ENCODE data around the gene BLOC1S1.

BLOC1S1 gene

DNA sequence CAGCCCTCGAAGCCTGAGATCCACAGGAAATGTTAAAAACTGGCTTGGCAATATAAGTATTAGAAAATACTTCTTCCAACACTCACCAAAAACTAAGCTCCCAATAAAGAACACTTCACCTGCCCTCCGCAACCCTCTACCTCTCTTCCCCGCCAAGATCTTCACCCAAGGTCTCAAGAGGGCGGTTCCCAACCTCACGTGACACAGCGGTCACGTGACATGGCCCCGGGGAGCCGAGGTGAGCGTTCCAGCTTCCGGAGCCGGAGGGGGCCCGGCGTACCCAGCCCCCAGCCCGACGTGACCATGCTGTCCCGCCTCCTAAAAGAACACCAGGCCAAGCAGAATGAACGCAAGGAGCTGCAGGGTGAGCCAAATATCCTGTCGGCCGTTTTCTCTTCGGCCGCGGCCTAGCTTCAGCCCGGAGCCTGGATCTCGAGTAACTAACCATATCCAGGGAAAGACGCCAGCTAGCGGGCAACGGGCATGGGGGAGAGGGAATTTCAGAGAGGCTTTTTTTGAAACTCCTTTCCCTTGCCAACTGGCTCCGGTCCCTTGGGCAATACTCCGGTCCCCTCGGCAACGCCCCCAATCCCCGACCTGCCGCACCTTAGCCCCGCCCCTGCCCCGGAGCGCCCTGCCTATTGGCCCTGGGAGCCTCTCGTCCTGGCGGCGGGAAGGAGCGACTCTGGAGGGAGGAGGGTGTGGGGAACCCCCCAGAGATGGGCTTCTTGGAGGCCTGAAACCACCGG is at the start of gene BLOC1S1:
BLOC1S1 (plus strand) TSS at position 214 of the 749 bp plus-strand sequence; CDS start at position 220, 6 bp downstream.
- DNase-seq = peak; percentile 96 to 98

DNA sequence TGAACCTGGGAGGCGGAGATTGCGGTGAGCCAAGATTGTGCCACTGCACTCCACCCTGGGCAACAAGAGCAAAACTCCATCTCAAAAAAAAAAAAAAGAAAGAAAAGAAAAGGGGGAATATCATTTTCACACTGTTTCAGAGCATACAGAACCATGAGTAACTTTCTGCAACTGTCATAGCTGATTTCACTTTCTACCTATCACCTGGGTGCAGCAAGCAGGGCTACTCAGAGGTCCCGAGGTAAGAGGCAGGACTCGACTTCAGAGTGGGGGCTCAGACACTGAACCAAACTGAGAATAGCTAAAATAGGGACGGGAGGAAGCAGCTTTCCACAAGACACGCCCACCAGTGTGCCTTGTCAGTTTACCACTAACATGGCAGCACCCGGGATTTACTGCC is 49.3 kb upstream of the BLOC1S1 start:
- DNase-seq = no peak

DNA sequence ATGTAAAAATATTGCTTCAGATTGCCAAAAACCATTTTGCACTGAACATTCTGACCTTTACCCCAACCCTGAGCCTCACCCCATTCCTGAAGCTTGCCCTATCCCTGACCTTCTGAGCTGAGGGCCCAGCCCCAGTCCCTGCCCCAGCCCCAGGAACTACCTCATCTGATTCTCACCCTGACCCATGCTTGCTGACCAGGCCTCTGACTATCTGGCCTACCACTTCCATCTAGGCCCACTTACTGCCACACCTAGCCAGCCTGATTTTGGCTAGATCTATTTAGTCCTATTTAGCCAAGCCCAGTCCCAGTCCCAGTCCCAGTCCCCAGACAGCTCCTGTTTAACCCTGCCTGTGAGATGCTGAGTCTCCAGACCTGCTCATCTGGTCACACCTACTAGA is 45.6 kb upstream of the BLOC1S1 start:
- no peak for DNase-seq

DNA sequence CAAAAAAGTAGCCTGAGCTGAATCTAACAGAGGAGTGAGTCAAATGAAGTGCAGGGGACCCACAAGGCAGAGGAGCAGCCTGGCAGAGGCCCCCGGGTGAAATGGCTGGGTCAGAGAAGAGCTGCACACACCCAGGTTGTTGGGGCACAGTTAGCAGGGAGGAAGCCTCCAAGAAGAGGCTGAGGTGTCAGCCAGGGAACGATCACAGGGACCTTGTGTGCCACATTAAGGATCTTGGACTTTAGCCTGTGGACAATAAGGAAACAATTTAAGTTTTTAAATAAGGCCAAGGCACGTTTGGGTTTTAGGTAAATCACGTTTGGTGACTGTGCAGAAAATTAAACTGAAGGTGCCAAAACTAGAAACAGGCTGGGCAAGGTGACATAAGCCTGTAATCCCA is 44.1 kb upstream of the BLOC1S1 start:
- DNase-seq = no peak

DNA sequence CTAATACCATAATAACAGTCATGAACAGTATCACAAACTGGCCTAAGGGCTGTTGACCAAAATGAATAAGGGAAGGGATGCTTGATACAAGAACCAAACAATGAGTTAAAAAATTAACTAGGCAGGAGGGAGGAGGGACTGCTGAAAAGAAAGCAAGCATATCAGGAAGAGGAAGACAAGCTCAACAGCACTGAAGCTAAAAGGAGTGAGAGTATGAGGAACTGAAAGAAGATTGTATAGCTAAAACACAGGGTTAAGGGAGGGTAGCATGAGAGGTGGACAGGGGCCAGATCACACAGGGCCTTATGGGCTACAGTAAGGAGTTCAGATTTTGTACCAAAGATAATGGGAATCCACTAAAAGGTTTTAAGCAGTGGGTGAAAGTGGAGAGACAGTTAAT is 42.2 kb upstream of the BLOC1S1 start:
- no peak for DNase-seq

DNA sequence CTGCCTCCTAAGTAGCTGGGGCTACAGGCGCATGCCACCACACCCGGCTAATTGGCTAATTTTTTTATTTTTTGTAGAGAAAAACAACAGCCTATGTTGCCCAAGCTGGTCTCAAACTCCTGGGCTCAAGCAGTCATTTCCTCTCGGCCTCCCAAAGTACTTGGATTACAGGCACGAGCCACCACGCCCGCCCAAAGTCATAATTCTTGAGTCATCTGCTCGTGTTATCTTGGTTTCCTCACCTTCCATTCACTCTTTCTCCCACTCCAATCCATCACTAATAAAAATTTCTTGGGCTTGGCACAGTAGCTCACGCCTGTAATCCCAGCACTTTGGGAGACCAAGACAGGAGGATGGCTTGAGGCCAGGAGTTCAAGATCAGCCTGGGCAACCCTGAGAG is 40.2 kb upstream of the BLOC1S1 start:
- DNase-seq = no peak

DNA sequence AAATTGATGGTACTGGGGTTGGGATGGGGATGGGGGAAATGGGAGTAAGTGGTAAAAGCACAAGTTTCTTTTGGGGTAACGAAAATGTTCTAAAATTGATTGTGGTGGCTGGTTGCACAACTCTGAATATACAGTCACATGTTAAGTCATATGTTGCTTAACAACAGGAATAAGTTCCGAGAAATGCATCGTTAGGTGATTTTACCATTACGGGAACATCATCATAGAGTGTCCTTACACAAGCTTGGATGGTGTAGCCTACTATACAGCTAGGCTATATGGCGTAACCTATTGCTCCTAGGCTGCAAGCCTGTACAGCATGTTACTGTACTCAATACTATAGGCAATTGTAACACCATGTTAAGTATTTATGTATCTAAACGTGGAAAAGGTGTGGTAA is 39.1 kb upstream of the BLOC1S1 start:
- DNase-seq = no peak

DNA sequence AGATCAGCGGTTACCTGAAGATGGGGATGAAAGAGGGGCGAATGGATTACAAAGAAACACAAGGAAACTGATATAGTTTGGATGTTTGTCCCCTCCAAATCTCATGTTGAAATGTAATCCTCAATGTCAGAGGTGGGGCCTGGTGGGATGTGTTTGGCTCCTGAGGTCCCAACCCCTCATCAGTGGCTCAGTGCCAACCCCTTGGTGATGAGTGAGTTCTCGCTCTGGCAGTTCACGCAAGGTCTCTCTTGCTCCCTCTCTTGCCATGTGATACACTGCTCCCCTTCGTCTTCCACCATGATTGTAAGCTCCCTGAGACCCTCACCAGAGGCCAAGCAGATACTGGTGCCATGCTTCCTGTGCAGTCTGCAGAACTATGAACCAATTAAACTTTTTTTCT is 36.2 kb upstream of the BLOC1S1 start:
- no peak for DNase-seq

DNA sequence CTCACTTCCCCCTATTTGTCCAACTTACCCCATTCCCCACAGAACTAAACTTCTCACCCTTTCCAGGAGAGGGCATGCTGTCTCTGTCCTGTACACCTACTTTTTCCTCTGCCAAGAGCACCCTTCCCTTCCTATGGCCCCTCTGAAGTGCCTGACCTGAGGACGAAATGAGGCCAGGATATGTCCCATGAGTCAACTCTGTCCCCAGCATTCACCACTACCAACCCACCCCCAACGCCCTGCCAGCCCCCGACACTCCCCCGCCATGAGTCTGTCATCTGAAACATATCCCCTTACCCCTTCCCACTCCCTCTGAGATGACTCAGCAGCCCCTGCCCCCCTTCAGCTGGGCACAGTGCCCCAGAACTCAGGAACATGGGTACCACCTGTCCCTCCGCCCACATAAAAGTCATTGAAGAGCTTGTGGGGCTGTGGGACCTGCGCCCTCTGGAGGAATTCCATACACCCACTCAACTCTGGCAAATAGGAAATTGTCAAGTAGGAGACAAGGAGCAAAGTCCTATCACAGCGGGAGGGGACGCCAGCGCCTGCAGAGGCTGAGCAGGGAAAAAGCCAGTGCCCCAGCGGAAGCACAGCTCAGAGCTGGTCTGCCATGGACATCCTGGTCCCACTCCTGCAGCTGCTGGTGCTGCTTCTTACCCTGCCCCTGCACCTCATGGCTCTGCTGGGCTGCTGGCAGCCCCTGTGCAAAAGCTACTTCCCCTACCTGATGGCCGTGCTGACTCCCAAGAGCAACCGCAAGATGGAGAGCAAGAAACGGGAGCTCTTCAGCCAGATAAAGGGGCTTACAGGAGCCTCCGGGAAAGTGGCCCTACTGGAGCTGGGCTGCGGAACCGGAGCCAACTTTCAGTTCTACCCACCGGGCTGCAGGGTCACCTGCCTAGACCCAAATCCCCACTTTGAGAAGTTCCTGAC is 34.4 kb upstream of the BLOC1S1 start:
- peak; percentile 50 to 61 for DNase-seq

DNA sequence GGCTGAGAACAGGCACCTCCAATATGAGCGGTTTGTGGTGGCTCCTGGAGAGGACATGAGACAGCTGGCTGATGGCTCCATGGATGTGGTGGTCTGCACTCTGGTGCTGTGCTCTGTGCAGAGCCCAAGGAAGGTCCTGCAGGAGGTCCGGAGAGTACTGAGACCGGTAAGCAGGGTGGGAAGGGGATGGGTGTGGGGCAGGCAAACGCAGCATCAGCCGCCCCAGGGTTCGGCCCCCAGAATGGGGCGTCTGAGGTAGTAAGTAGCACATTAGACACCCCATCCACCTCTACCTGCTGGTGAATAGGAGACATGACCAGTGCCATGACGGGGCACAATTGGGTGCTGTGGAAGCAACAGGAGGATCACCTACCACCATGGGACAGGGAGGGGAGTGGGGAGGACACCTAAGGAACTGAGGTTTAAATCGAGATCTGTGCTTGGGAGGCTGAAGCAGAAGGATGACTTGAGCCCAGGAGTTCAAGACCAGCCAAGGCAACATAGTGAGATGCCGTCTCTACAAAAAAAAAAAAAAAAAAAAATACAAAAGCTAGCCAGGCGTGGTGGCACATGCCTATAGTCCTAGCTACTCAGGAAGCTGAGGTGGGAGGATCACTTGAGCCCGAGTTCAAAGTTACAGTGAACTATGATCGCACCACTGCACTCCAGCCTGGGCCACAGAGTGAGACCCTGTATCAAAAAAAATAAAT is 33.6 kb upstream of the BLOC1S1 start:
- DNase-seq = no peak

DNA sequence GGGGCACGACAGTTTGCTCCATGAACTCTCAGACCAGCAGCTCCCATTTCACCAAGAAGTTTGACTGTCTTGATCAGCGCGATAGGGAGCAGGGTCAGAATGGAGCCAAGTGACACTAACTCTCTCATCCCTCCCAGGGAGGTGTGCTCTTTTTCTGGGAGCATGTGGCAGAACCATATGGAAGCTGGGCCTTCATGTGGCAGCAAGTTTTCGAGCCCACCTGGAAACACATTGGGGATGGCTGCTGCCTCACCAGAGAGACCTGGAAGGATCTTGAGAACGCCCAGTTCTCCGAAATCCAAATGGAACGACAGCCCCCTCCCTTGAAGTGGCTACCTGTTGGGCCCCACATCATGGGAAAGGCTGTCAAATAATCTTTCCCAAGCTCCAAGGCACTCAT is 32.2 kb upstream of the BLOC1S1 start:
- DNase-seq = no peak

DNA sequence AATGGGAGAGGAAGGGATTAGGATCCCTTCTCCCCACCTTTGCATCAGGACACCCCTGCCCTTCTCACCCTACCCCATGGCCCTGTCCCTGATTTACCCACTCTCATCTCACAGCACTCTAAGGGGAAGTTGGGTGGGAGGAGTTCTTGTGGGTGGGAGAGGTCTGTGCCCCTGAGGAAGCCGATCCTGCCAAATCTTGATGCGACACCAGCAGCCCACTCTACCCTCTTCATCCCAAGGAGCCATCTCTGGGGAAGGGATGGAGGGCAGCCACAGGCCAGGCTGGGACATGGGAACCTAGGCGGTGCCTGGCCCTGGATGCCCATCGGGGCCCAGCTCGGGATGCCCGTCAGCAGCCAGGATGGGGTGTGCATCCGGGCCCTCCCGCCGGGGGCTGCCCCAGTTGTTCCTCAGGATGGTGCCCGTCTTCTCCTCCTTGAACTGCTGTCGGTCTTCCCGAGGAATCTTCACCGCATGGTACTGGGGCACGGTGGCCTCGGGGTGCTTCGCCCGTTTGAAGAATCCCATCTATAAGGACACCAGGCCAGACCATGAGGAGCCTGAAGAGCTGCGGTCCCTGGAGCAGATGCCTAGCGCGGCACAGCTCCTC is 31.0 kb upstream of the BLOC1S1 start:
- no peak for DNase-seq

DNA sequence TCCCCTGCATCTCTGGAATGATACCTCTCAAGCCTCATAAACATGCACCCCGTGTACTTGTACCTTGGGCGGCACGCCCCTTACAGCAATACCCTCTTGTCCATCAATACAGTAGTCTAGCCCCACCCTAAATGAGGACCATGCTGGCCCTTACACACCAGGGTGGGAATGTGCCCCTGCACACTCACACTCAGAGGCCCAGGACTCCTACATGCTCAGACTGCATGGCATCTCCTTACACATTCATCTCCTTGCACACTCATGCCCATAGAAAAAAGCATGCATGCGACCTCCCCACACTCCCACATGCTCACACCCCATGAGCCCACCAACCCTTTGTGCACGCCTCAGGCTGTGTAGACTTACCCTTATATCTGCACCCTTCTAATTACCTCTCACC is 30.2 kb upstream of the BLOC1S1 start:
- no peak for DNase-seq

DNA sequence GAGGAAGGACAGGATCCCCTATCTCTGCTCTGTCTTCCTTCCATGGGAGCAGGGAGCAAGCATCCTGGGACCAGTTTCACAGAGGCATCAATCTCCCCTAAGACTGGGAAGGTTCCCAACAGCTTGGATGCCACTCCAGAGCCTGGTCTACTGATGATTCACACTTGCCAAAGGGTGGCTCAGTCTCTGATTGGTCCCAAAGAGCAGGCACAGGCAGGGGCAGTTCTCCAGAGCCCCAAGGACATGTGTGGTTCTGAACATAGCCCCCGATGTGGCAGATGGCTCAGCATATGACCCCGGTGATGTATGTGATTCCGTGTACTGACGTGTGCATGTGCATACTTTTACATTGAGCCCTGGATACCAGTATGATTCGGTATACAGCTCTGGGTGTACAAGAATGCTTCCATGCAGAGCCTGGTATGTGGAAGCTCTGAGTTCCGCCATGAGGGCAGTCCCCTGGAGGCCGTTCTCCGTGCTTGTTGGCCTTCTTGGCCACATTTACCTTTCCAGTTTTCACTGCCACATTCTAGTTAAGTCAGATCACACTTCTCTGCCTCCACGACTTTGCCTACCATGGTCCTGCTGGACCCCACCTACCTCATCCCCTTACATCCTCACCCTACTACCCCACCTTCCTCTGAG is 29.4 kb upstream of the BLOC1S1 start:
- DNase-seq = peak in 1 of 2 experiments; percentile 8

DNA sequence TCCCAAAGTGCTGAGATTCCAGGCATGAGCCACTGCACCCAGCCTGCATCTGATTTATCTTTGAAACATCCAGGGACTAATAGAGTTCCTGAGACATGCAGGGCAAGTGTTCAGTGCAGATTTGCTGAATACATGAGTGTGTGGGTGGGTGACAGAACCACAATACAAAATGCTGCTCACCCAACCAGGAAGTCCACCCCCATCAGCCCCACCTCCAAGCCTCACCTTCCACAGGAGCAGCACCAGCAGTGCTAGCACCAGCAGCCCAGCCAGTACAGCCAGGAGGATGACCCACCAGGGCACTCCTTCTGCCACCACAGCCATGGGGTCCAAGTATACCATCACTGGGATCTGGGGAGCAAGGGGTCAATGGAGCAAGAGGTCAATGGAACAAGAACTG is 28.1 kb upstream of the BLOC1S1 start:
- no peak for DNase-seq

DNA sequence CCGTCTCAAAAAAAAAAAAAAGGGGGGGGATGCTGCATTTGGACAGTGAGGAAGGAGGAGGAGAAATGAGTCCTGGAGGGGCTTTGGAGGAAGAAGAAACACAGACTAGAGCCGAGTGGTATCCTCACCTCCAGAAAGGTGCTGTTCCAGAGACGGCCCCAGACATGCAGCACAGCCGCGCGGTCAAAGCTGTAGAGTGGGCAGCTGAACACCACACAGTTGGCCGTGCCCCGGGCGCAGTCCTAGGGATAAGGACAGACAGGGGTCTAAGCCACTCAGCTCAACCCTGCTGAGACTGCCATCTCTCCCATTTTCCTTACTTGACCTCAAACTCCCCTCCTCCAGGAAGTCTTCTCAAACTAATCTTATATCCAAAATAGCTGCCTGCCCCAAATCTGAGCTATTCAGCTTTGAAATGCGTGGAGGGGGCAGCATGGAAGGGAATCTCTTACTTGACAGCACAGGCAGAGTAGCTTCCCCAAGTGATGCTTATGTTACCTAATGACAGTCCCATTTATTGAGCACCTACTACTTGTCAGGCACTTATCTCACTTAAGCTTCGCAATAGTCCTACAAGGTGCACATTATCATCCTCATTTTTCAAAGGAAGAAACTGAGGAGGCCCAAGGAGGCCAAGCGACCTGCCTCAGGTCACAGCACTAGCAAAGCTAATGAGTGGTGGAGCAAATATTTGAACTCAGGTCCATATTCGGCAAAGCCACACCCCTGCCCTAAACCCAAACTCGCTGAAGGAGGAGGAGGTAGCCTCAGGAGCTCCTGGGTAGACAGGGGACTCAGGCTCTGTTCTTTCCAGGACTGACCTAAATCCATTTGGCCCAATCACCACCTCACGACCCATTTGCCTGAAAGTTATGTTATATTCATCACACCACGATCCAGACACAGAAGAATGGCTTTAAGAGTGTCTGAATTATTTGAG is 26.9 kb upstream of the BLOC1S1 start:
- no peak for DNase-seq

DNA sequence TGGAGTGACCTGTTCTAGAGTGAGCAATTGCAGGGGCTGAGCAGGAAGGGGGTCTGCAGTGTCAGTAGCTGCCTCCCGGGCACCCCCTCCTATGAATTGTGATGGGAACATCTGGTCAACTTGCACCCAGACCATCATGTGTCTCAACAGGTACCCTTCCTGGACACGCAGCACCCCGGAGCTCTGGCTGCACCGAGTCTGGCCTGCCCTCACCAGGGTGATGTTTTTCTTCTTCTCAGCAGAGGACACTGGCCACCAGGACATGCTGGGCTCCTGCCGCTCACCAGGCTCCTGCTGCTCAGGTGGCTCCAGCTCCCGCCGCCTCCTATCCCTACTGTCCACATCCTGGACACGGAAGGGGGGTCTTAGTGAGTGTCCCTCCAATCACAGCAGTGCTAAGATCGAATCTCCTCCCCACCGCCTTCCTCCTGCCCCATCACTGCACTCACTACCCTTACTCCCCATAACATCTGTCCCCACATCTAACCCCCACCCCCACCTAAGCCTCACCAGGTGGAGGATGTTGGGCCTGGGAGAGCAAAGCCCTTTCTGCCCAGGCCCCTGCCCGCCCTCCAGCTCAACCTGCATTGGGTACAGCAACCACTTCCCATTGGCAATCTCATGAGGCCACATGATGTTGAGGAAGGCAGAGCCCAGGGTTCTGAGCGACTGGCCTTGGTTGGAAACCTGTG is 23.1 kb upstream of the BLOC1S1 start:
- no peak for DNase-seq

DNA sequence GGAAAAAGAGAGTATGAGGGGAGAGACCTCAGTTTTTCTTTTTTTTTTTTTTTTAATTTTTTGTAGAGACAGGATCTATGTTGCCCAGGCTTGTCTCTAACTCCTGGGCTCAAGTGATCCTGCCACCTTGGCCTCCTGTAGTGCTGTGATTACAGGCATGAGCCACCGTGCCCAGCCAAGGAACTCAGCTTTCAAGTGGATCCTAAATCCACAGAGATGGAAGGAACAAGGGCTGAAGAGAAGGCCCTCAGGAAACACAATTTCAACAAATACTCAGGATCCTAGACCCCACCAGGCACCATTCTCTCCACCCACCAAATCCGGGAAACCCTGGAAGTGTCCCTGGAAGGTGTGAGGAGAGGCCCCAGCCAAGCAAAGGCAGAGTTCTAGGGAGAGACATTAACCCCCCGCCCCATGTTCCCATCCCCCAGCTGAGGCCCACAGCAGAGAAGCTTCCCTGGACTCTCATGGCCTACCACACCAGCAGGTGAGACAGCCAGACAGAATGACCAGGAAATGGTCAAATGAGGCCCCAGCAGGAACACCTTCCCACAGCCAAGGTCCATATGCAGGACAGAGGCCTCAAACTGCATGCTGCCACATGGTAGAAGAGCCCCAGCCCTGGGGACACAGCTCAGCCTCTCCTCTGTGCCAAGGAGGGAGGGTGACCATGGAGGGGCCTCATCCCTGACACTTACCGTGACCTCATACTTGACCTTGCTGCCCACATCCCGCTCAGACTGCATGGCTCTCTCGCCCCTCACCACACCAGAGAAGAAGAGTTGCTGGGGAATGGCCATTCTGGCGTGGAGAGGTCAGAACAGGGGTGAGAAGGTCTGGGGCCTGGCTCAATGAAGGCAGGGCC is 22.3 kb upstream of the BLOC1S1 start:
- DNase-seq = no peak

DNA sequence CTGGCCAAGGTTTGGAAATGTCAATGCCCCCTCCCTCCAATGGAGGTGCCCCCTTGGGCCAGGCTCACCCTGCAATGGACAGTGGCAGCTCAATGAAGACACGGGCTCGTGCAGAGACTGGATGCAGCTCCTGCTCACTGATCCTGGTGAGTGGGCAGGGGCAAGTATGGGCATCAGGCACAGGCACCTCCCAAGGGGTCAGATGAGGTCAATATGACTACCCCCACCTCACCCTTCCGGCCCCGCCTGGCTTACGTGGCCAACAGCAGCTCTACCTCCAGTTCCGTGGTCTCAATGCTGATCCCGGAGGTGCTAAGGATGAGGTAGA is 21.7 kb upstream of the BLOC1S1 start:
- no peak for DNase-seq

DNA sequence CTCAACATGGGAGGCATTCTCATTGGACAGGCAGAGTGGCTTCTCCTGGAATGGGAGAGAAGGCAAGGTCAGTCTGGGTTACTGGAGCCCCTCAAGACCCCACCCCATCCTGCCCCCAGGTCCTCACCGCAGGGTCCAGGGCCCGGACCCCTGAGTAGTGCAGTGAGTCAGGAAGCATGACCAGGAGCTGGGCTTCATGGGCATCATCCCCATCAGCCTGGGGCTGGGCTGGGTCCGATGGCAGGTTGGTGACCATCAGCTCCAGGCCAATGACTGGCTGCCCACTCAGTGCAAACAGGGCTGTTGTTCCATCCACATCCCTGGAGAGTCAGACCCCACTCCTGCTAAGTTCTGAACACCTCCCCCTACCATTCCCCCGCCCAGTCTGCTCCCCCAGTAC is 21.2 kb upstream of the BLOC1S1 start:
- DNase-seq = no peak
